OCI-LY3 (cell line): ENCODE results near the gene TAMALIN.

ENCODE experiments used
- EZH2phosphoT487 ChIP-seq: fragments of 200-600 bp; shearing (Covaris generic); IDR thresholded peaks from 2 replicates; pipeline ENCODE4 v1.6.1; 2018; ENCODE audit warnings: antibody characterized with exemption, mixed run types, low read depth
- TF ChIP-seq, protein P1 (sequence below): fragments of 200-600, 300-600 bp; sonication (generic); IDR thresholded peaks from 2 replicates; pipeline ENCODE4 v1.5.1; 2014; ENCODE audit warnings: antibody characterized with exemption, low read length, low read depth

DNA sequence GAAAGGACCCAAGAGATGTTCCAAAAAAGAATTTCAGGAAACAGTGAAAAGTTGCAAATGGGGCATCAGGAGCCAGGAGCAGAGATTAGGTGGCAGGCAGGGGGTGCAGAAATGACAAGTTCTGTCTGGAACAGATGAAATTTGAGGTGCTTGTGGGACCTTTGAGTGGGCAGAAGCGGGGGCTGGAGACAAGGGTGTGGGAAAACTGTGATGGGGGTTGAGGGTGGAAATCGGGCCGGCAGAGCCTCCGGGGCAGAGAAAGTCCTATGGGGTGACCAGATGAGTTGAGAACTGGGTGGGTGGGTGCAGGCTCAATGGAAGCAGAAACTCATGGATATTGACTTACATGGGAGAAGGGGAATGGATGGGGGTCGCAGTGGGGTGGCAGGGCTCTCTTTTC, 42.9 kb downstream of the TAMALIN start:
- TF ChIP-seq, protein P1, sequence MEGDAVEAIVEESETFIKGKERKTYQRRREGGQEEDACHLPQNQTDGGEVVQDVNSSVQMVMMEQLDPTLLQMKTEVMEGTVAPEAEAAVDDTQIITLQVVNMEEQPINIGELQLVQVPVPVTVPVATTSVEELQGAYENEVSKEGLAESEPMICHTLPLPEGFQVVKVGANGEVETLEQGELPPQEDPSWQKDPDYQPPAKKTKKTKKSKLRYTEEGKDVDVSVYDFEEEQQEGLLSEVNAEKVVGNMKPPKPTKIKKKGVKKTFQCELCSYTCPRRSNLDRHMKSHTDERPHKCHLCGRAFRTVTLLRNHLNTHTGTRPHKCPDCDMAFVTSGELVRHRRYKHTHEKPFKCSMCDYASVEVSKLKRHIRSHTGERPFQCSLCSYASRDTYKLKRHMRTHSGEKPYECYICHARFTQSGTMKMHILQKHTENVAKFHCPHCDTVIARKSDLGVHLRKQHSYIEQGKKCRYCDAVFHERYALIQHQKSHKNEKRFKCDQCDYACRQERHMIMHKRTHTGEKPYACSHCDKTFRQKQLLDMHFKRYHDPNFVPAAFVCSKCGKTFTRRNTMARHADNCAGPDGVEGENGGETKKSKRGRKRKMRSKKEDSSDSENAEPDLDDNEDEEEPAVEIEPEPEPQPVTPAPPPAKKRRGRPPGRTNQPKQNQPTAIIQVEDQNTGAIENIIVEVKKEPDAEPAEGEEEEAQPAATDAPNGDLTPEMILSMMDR, result no peak
- no peak for TF ChIP-seq EZH2phosphoT487
